ENCODE data around the gene MYH7. TPM values are rescaled to one million over a fixed set of nuclear protein-coding genes. Genes with fewer than 3 reads are reported as not detected.

The MYH7 gene
- total RNA-seq, 2 experiments from 2014 or later, result not detected

DNA sequence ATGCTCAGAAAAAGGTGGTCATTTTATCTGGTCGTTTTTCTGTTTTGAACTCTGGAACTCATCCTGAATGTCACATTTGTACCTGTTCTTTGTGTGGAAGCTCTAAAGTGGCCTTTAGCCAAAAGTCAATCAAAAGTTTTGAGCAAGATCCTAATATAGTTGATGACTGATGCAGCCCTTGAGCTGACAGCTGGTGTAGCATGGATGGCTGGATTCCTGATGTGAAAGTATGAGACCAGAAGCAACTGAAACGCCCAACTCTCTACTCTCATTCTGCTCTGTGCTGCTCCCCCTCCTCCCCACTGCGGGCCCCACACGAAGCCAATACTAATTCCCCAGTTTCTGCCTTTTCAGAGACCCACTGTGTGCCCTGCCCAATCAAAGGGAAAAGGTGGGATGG lies 10.3 kb upstream of the MYH7 start:
- Mint-ChIP-seq H3K4me3 (no peak overlapping the region), H3K9me3 (no peaks in the 10 kb centered on the region), H3K4me1 (ENCODE audit: low read depth) (no peaks in the 10 kb centered on the region), H3K27me3 (ENCODE audit: low read depth) (peaks cover 2% of the 10 kb centered on the region), H3K27ac (no peak overlapping the region), H3K36me3 (ENCODE audit: low read depth) (no peaks in the 10 kb centered on the region)
- intact Hi-C loops (cut with micrococcal nuclease), result no loop called here
- DNase-seq, result no peak
- CTCF ChIA-PET, result no interaction called here

DNA sequence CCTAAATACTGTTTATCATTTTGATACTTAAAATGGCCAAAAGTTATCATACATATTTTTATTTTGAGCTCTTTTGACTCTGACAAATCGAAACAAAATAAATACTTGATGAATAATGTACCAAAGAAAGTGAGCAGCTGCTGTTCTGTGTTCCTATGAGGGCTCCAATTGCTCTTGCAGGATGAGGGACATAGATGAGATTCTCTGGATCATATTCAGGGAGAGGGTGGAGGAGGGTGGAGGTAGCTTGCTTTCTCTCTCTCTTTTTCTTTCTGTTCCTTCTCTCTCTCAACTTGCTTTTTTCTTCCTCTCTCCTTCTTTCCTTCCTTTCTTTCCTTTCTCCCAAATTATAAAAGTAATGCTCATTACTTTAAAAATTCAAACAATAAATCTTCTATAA lies 8.9 kb upstream of the MYH7 start:
- Mint-ChIP-seq H3K9me3 (no peaks in the 10 kb centered on the region), H3K36me3 (ENCODE audit: low read depth) (no peaks in the 10 kb centered on the region), H3K4me3 (no peak overlapping the region), H3K4me1 (ENCODE audit: low read depth) (no peaks in the 10 kb centered on the region), H3K27me3 (ENCODE audit: low read depth) (peaks cover 2% of the 10 kb centered on the region), H3K27ac (no peak overlapping the region)
- intact Hi-C loops (cut with micrococcal nuclease), result no loop called here
- CTCF ChIA-PET, result no interaction called here
- DNase-seq, result no peak

- Mint-ChIP-seq H3K4me1 (ENCODE audit: low read depth) (no peaks in the 10 kb centered on the region), H3K27me3 (ENCODE audit: low read depth) (peaks cover 2% of the 10 kb centered on the region), H3K9me3 (no peaks in the 10 kb centered on the region), H3K27ac (no peak overlapping the region), H3K36me3 (ENCODE audit: low read depth) (no peaks in the 10 kb centered on the region), H3K4me3 (no peak overlapping the region)
- intact Hi-C loops (cut with micrococcal nuclease), result no loop called here
- DNase-seq, result no peak
- CTCF ChIA-PET, result interaction anchor here (0.6 kb wide), 1 partner anchor 24 kb away, joined by 5 read pairs; no protein-coding TSS in a partner anchor
Measured at GRCh38 chr14:23443881-23444280, 8.4 kb upstream of the MYH7 start.

GRCh38 chr14:23443411-23443812 lies 8.0 kb upstream of the MYH7 start:
- intact Hi-C loops (cut with micrococcal nuclease), result no loop called here
- CTCF ChIA-PET, result interaction anchor here (0.6 kb wide), 1 partner anchor 25 kb away, joined by 5 read pairs; no protein-coding TSS in a partner anchor
- Mint-ChIP-seq H3K27ac (no peak overlapping the region), H3K27me3 (ENCODE audit: low read depth) (peaks cover 2% of the 10 kb centered on the region), H3K9me3 (no peaks in the 10 kb centered on the region), H3K36me3 (ENCODE audit: low read depth) (no peaks in the 10 kb centered on the region), H3K4me3 (no peak overlapping the region), H3K4me1 (ENCODE audit: low read depth) (no peaks in the 10 kb centered on the region)
- DNase-seq, result no peak

GRCh38 chr14:23442721-23443356 lies 7.4 kb upstream of the MYH7 start:
- Mint-ChIP-seq H3K9me3 (no peaks in the 10 kb centered on the region), H3K4me3 (no peak overlapping the region)
- CTCF ChIA-PET, result no interaction called here

DNA sequence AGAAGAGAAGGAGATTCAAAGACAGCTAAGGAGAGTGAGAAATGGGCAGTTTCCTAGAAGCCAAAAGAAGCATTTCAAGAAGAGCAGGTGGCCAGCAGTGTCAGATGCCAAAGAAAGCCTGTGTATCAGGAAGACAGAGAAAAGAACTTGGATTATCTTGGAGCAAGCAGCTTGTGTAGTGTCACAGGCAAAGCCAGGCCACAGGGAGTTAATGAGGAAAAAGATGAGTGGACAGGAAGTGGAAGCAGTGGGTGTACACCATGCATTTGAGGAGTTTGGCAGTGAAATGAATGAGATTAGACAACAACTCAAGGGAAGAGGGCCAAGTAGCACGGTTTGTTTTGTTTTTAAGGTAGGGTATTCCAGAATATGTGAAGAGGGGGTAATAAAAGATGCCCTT lies 5.6 kb upstream of the MYH7 start:
- H3K27me3 Mint-ChIP-seq (ENCODE audit: low read depth), result peaks cover 2% of the 10 kb centered on the region
- no peak overlapping the region for H3K27ac Mint-ChIP-seq
- H3K9me3 Mint-ChIP-seq, result no peaks in the 10 kb centered on the region
- no peak overlapping the region for H3K4me3 Mint-ChIP-seq
- no peaks in the 10 kb centered on the region for H3K36me3 Mint-ChIP-seq (ENCODE audit: low read depth)
- CTCF ChIA-PET, result no interaction called here
- intact Hi-C loops (cut with micrococcal nuclease), result no loop called here
- no peak for DNase-seq
- H3K4me1 Mint-ChIP-seq (ENCODE audit: low read depth), result no peaks in the 10 kb centered on the region

More at GRCh38 chr14:23442721-23443356, 7.4 kb upstream of the MYH7 start:
- DNase-seq, result no peak
- H3K4me1 Mint-ChIP-seq (ENCODE audit: low read depth), result no peaks in the 10 kb centered on the region
- no peaks in the 10 kb centered on the region for H3K36me3 Mint-ChIP-seq (ENCODE audit: low read depth)
- H3K27me3 Mint-ChIP-seq (ENCODE audit: low read depth), result peaks cover 2% of the 10 kb centered on the region
- H3K27ac Mint-ChIP-seq, result no peak overlapping the region
- intact Hi-C loops (cut with micrococcal nuclease), result no loop called here

DNA sequence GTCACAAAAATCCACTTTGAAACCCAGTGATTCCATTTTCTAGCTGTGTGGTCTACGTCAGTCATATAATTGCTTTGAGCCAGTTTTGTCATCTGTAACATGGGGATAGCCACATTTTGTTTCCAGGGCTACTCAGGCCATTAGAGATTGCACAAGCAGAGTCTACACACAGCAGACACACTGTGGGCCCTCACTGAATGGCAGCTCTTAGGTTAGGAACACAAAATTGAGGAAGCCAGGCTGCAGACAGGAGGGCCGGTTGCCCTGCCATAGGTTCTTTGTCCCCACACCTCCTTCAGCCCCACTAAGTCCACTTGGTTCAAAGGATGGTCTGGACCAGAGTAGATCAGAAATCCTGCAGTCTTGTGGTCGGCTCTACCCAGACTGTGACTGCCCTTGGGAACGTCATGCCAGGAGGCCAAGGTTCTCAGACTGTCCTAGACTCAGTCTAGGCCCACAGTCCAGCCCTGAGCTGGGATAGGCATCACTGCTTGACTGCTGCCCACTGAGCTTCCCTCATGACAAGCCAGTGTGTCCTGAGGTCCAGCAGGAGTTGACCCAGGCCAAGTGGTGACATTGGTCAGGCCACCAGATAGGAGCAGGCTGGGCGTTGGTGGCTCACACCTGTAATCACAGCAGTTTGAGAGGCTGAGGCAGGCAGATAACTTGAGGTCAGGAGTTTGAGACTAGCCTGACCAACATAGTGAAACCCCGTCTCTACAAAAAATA lies 3.8 kb upstream of the MYH7 start:
- peaks cover 2% of the 10 kb centered on the region for H3K27me3 Mint-ChIP-seq (ENCODE audit: low read depth)
- no peaks in the 10 kb centered on the region for H3K9me3 Mint-ChIP-seq
- no peak overlapping the region for H3K27ac Mint-ChIP-seq
- no peak for DNase-seq
- no peaks in the 10 kb centered on the region for H3K4me1 Mint-ChIP-seq (ENCODE audit: low read depth)
- H3K4me3 Mint-ChIP-seq, result no peak overlapping the region
- intact Hi-C loops (cut with micrococcal nuclease), result no loop called here
- CTCF ChIA-PET, result interaction anchor here (0.6 kb wide), 1 partner anchor 55 kb away, joined by 4 read pairs; no protein-coding TSS in a partner anchor
- no peaks in the 10 kb centered on the region for H3K36me3 Mint-ChIP-seq (ENCODE audit: low read depth)

DNA sequence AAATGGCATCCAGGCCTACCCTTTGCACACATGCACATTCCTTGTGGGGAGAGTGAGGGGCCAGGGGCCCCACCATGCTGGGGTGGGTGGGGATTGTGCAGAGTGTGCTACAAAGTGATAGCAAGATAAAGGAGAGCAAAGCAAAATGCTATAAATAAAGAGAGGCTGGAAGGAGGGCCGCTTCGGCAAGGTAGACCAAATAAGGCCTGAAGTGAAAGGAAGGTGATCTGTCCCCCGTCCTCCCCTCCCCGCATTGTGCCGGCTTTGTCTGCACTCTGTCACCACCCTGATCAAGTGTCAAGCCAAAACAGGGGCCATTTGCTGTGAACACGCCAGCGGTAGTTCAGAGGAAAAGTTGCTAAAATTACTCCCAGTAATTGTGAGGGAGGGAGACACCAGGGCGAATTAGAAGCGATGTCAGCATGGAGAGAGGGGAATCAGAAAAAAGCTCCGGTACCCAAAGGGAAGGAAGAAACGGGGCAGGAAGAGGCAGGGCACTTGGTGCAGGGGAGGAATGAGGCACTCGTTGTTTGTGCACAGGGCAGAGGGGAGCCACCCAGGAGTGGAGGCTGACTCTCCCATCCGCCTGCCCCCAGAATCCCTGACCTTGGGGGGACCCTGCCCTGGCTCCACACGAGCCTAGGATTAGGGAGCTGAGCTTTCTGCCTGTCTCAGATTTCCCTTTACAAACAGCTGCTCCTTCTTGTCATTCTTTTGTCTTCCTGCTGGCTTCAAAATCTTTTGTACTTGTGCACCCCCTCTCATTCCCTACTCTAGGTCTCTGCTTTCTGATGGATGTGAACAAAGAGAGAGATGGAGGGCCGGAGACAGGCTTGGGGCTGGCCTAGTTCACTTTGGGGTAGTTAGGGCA lies 2.9 kb upstream of the MYH7 start:
- CTCF ChIA-PET, result no interaction called here
- no peaks in the 10 kb centered on the region for H3K9me3 Mint-ChIP-seq
- no peak overlapping the region for H3K4me3 Mint-ChIP-seq
- intact Hi-C loops (cut with micrococcal nuclease), result no loop called here
- DNase-seq, result no peak
- peaks cover 2% of the 10 kb centered on the region for H3K27me3 Mint-ChIP-seq (ENCODE audit: low read depth)
- H3K27ac Mint-ChIP-seq, result no peak overlapping the region
- H3K4me1 Mint-ChIP-seq (ENCODE audit: low read depth), result no peaks in the 10 kb centered on the region
- no peaks in the 10 kb centered on the region for H3K36me3 Mint-ChIP-seq (ENCODE audit: low read depth)

- H3K27me3 Mint-ChIP-seq (ENCODE audit: low read depth), result peaks cover 2% of the 10 kb centered on the region
- H3K9me3 Mint-ChIP-seq, result no peaks in the 10 kb centered on the region
- no peak for DNase-seq
- intact Hi-C loops (cut with micrococcal nuclease), result no loop called here
- no peak overlapping the region for H3K27ac Mint-ChIP-seq
- CTCF ChIA-PET, result interaction anchor here (1.0 kb wide), 1 partner anchor 31 kb away, joined by 3 read pairs; no protein-coding TSS in a partner anchor
- no peaks in the 10 kb centered on the region for H3K36me3 Mint-ChIP-seq (ENCODE audit: low read depth)
- H3K4me3 Mint-ChIP-seq, result no peak overlapping the region
- no peaks in the 10 kb centered on the region for H3K4me1 Mint-ChIP-seq (ENCODE audit: low read depth)
Measured at GRCh38 chr14:23437133-23438100, 2.0 kb upstream of the MYH7 start.

- no peak overlapping the region for H3K27ac Mint-ChIP-seq
- H3K4me1 Mint-ChIP-seq (ENCODE audit: low read depth), result no peaks in the 10 kb centered on the region
- DNase-seq, result no peak
- CTCF ChIA-PET, result interaction anchor here (0.8 to 1.4 kb wide), 3 partner anchors 32 to 127 kb away, joined by 3 to 4 read pairs (median 3); no protein-coding TSS in a partner anchor
- H3K4me3 Mint-ChIP-seq, result no peak overlapping the region
- H3K9me3 Mint-ChIP-seq, result no peaks in the 10 kb centered on the region
- no peaks in the 10 kb centered on the region for H3K36me3 Mint-ChIP-seq (ENCODE audit: low read depth)
- intact Hi-C loops (cut with micrococcal nuclease), result no loop called here
- H3K27me3 Mint-ChIP-seq (ENCODE audit: low read depth), result no peaks in the 10 kb centered on the region
Measured at GRCh38 chr14:23436327-23437132, 1.1 kb upstream of the MYH7 start.
